HUDEP-2 (cell line): ENCODE data around the gene PTPRM.

Experiments
- DNase-seq, 76 experiments: peaks; one replicate each; lab custom pipeline; 2025; ENCODE audit not compliant: unreplicated experiment in 76 of 76; lab: John Stamatoyannopoulos, UW

PTPRM gene

GRCh38 chr18:7787339-7787738 lies 220.2 kb downstream of the PTPRM start:
- DNase-seq, result no peak

GRCh38 chr18:7789856-7790552 lies 222.9 kb downstream of the PTPRM start:
- DNase-seq, result no peak

GRCh38 chr18:7793100-7793499 lies 226.0 kb downstream of the PTPRM start:
- no peak for DNase-seq

- DNase-seq, result no peak
Measured at GRCh38 chr18:7803956-7804469, 236.9 kb downstream of the PTPRM start.

- DNase-seq, result no peak
Measured at GRCh38 chr18:7805096-7805495, 238.0 kb downstream of the PTPRM start.

- DNase-seq, result no peak
Measured at GRCh38 chr18:7805880-7806279, 238.8 kb downstream of the PTPRM start.

GRCh38 chr18:7807936-7808453 lies 240.9 kb downstream of the PTPRM start:
- DNase-seq, result no peak

- DNase-seq, result no peak
Measured at GRCh38 chr18:7808992-7809391, 241.9 kb downstream of the PTPRM start.

GRCh38 chr18:7809455-7809854 lies 242.3 kb downstream of the PTPRM start:
- DNase-seq, result no peak

GRCh38 chr18:7809978-7810377 lies 242.9 kb downstream of the PTPRM start:
- DNase-seq, result no peak

GRCh38 chr18:7812431-7813063 lies 245.4 kb downstream of the PTPRM start:
- DNase-seq, result no peak

GRCh38 chr18:7813131-7813530 lies 246.0 kb downstream of the PTPRM start:
- no peak for DNase-seq

- no peak for DNase-seq
Measured at GRCh38 chr18:7814754-7815315, 247.7 kb downstream of the PTPRM start.

GRCh38 chr18:7815787-7816186 lies 248.7 kb downstream of the PTPRM start:
- no peak for DNase-seq

GRCh38 chr18:7817575-7818230 lies 250.6 kb downstream of the PTPRM start:
- DNase-seq, result no peak

- no peak for DNase-seq
Measured at GRCh38 chr18:7821784-7822183, 254.7 kb downstream of the PTPRM start.

- DNase-seq, result no peak
Measured at GRCh38 chr18:7822435-7823331, 255.6 kb downstream of the PTPRM start.

GRCh38 chr18:7824970-7825369 lies 257.9 kb downstream of the PTPRM start:
- DNase-seq, result no peak

- DNase-seq, result peak in 6 of 76 experiments; percentile 0 to 12 (median 4)
Measured at GRCh38 chr18:7830468-7830867, 263.4 kb downstream of the PTPRM start.

GRCh38 chr18:7839548-7839947 lies 272.4 kb downstream of the PTPRM start:
- DNase-seq, result no peak
